ENCODE measurements around the gene ITGAX. TPM values are rescaled to one million over a fixed set of nuclear protein-coding genes. Genes with fewer than 3 reads are reported as not detected.

Gene ITGAX
- total and polyA plus RNA-seq, 4 donors: 1.1 to 9.6 (median 1.9) TPM

GRCh38 chr16:31390504-31391041 lies 35.6 kb downstream of the ITGAX start:
- peaks cover 0 to 4% (median 0%) of the 10 kb centered on the region in 4 donors for H3K4me1 ChIP-seq (ENCODE audit: control insufficient read depth in 4 of 4, insufficient read depth in 4 of 4, low read length in 3 of 4)
- peaks cover 0 to 3% (median 0%) of the 10 kb centered on the region in 4 donors for H3K9me3 ChIP-seq (ENCODE audit: control insufficient read depth in 4 of 4, low read length in 3 of 4)
- 32% methylated on average over 6 of the region's 6 CpGs for WGBS
- H3K27ac ChIP-seq (ENCODE audit: low read depth in 1 of 2, low read length in 2 of 2): no peak overlapping the region
- no peak overlapping the region for H3K4me3 ChIP-seq (ENCODE audit: low read depth in 1 of 3, low read length in 3 of 3)
- DNase-seq (ENCODE audit: low spot score): no peak
- no peak for TF ChIP-seq MAX (IDR thresholded peaks at IDR 0.05)
- no peak for TF ChIP-seq SP1 (IDR thresholded peaks at IDR 0.05)
- TF ChIP-seq RXRA (IDR thresholded peaks at IDR 0.05): no peak
- TF ChIP-seq TAF1 (conservative IDR thresholded peaks at IDR 0.05): no peak
- TF ChIP-seq ATF3 (IDR thresholded peaks at IDR 0.05): no peak
- TF ChIP-seq HNF4A (conservative IDR thresholded peaks at IDR 0.05): peak in 1 of 2 donors; percentile 33
- TF ChIP-seq ZBTB33 (IDR thresholded peaks at IDR 0.05): no peak
- TF ChIP-seq EGR1 (IDR thresholded peaks at IDR 0.05; ENCODE audit: low read depth in 2 of 2): no peak
- no peak for TF ChIP-seq JUND (IDR thresholded peaks at IDR 0.05)
- no peak for TF ChIP-seq NR2F2 (IDR thresholded peaks at IDR 0.05)
- no peak for TF ChIP-seq CTCF (IDR thresholded peaks at IDR 0.05; ENCODE audit: low read depth, low read length, missing input control)
- TF ChIP-seq GABPA (IDR thresholded peaks at IDR 0.05 in 1 of 2, conservative IDR thresholded peaks at IDR 0.05 in 1 of 2): no peak
- no peak for TF ChIP-seq FOXA2 (IDR thresholded peaks at IDR 0.05)
- no peak for TF ChIP-seq RAD21 (IDR thresholded peaks at IDR 0.05)
- TF ChIP-seq YY1 (IDR thresholded peaks at IDR 0.05): no peak
- peak; percentile 20 for TF ChIP-seq REST (IDR thresholded peaks at IDR 0.05)
- TF ChIP-seq FOXA1 (IDR thresholded peaks at IDR 0.05): no peak
- TF ChIP-seq HNF4G (IDR thresholded peaks at IDR 0.05): no peak
- H3K9ac ChIP-seq (ENCODE audit: low read depth in 1 of 2, low read length in 2 of 2): no peak overlapping the region
- no peaks in the 10 kb centered on the region for H3K27me3 ChIP-seq (ENCODE audit: control insufficient read depth in 4 of 4, insufficient read depth in 4 of 4, low read length in 3 of 4)
- no peaks in the 10 kb centered on the region for H3K36me3 ChIP-seq (ENCODE audit: control insufficient read depth in 4 of 4, insufficient read depth in 3 of 4, low read depth in 1 of 4, low read length in 3 of 4)

All from liver (tissue), 9 donors.